Erythroblast (primary cell): Measurements from ENCODE around the gene ZNF593OS.

Experiments used
- GATA1 ChIP-seq: IDR thresholded peaks from 2 replicates; pipeline ENCODE4 v1.6.1; 2011; ENCODE audit warnings: low read depth, mild to moderate bottlenecking, control low read depth, low read length, moderate library complexity
- POLR2A ChIP-seq: IDR thresholded peaks from 2 replicates; pipeline ENCODE4 v1.6.1; 2011; ENCODE audit warnings: mild to moderate bottlenecking, low read length

DNA sequence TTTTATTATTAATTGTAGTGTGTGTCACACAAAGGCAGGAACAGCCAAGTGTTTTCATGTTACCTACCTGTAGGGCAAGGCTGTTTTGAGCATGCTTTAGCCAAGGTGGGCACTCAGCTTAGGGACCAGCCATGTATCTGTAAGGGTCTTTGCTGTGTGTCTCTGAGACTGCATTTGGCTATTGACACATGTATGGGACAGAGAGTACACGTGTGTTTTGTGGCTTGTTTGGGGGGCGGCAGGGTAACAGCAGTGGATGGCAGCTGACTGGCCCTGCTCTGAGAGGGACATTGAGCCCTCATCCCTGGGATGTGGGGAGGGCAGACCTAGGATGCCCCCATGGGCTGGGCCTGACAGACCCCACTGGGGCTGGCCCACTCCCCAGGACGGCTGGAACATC lies 25.7 kb upstream of the ZNF593OS start:
- TF ChIP-seq POLR2A, result no peak
- TF ChIP-seq GATA1, result no peak
